KMS-11 (cell line): Measurements from ENCODE around the gene PMEPA1.

Experiments used
- H2AFZ ChIP-seq: fragments of 200-600 bp; sonication (generic); 2 replicates; pipeline ENCODE4 v1.6.1; 2016; ENCODE audit warnings: antibody characterized with exemption, mixed run types, low read depth
- H3K27ac ChIP-seq: fragments of 200-600 bp; sonication (generic); 2 replicates; pipeline ENCODE4 v1.6.1; 2016; ENCODE audit warnings: mild to moderate bottlenecking, mixed run types
- H3K27me3 ChIP-seq: fragments of 200-600 bp; sonication (generic); 2 replicates; pipeline ENCODE4 v1.6.1; 2017; ENCODE audit warnings: mild to moderate bottlenecking, low read depth, mixed run types, moderate library complexity; ENCODE audit not compliant: insufficient read depth
- H3K36me3 ChIP-seq: fragments of 200-600 bp; sonication (generic); 2 replicates; pipeline ENCODE4 v1.6.1; 2017; ENCODE audit warnings: mild to moderate bottlenecking, mixed run types; ENCODE audit not compliant: insufficient read depth
- H3K4me1 ChIP-seq: fragments of 200-600 bp; sonication (generic); 2 replicates; pipeline ENCODE4 v1.6.1; 2016; ENCODE audit warnings: mild to moderate bottlenecking, low read depth, mixed run types; ENCODE audit not compliant: poor library complexity, severe bottlenecking
- H3K4me2 ChIP-seq: fragments of 200-600 bp; sonication (generic); 2 replicates; pipeline ENCODE4 v1.7.0; 2016; ENCODE audit warnings: mild to moderate bottlenecking, mixed run types
- H3K4me3 ChIP-seq: fragments of 200-600 bp; sonication (generic); IDR thresholded peaks from 2 replicates; pipeline ENCODE4 v1.6.1; 2017; ENCODE audit warnings: low read depth, low read length, mixed read lengths; ENCODE audit not compliant: insufficient read depth
- H3K79me2 ChIP-seq: fragments of 200-600 bp; sonication (generic); 2 replicates; pipeline ENCODE4 v1.6.1; 2016; ENCODE audit warnings: low read depth, mixed run types; ENCODE audit not compliant: insufficient read depth
- H3K9ac ChIP-seq: fragments of 200-600 bp; sonication (generic); 2 replicates; pipeline ENCODE4 v1.6.1; 2016; ENCODE audit warnings: mild to moderate bottlenecking, mixed run types
- H4K20me1 ChIP-seq: fragments of 200-600 bp; sonication (generic); 2 replicates; pipeline ENCODE4 v1.6.1; 2016; ENCODE audit warnings: mild to moderate bottlenecking, mixed run types; ENCODE audit not compliant: insufficient read depth
- TF ChIP-seq, protein P1 (sequence below): fragments of 200-600 bp; sonication (generic); conservative IDR thresholded peaks from 2 replicates; pipeline ENCODE4 v1.6.1; 2017; ENCODE audit warnings: low read depth, mild to moderate bottlenecking, antibody characterized with exemption, low read length, moderate library complexity, mixed read lengths

PMEPA1 gene

GRCh38 chr20:57612916-57613315 is 96.9 kb downstream of the PMEPA1 start:
- H3K27ac ChIP-seq, result no peak overlapping the region
- H2AFZ ChIP-seq, result no peak overlapping the region
- H3K4me3 ChIP-seq, result no peak overlapping the region
- H4K20me1 ChIP-seq, result no peaks in the 10 kb centered on the region
- H3K27me3 ChIP-seq, result no peaks in the 10 kb centered on the region
- TF ChIP-seq, protein P1, sequence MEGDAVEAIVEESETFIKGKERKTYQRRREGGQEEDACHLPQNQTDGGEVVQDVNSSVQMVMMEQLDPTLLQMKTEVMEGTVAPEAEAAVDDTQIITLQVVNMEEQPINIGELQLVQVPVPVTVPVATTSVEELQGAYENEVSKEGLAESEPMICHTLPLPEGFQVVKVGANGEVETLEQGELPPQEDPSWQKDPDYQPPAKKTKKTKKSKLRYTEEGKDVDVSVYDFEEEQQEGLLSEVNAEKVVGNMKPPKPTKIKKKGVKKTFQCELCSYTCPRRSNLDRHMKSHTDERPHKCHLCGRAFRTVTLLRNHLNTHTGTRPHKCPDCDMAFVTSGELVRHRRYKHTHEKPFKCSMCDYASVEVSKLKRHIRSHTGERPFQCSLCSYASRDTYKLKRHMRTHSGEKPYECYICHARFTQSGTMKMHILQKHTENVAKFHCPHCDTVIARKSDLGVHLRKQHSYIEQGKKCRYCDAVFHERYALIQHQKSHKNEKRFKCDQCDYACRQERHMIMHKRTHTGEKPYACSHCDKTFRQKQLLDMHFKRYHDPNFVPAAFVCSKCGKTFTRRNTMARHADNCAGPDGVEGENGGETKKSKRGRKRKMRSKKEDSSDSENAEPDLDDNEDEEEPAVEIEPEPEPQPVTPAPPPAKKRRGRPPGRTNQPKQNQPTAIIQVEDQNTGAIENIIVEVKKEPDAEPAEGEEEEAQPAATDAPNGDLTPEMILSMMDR, result no peak
- H3K79me2 ChIP-seq, result no peaks in the 10 kb centered on the region
- H3K36me3 ChIP-seq, result no peaks in the 10 kb centered on the region
- no peak overlapping the region for H3K9ac ChIP-seq
- peaks cover 24% of the 10 kb centered on the region for H3K4me1 ChIP-seq
- no peak overlapping the region for H3K4me2 ChIP-seq

DNA sequence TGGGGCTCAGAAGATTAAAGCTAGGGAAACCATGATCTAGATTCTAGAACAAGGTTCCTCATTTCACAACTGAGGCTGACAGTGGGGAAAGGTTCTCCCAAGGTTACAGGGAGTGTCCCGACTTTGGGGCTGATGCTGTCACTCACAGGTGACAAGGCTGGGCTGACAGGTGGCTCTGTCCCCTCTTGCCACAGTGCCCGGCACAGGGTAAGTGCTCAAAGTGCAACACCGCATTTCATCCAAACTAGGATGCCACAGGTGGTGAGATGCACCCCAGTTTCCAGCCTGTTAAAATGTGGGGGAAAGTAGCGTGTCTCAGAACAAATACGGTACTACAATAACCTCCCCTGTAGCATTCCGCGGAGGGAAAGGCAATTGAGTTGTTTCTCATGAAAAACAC is 97.4 kb downstream of the PMEPA1 start:
- Histone ChIP-seq H3K27ac (no peak overlapping the region), H3K36me3 (no peaks in the 10 kb centered on the region), H3K4me1 (peaks cover 19% of the 10 kb centered on the region), H3K9ac (no peak overlapping the region), H3K4me3 (no peak overlapping the region), H4K20me1 (no peaks in the 10 kb centered on the region), H3K27me3 (no peaks in the 10 kb centered on the region), H3K4me2 (no peak overlapping the region), H3K79me2 (no peaks in the 10 kb centered on the region), H2AFZ (no peak overlapping the region)
- TF ChIP-seq, protein P1, result no peak

- no peak overlapping the region for H3K27ac ChIP-seq
- no peaks in the 10 kb centered on the region for H3K27me3 ChIP-seq
- TF ChIP-seq, protein P1, result no peak
- no peak overlapping the region for H3K9ac ChIP-seq
- no peak overlapping the region for H2AFZ ChIP-seq
- H3K36me3 ChIP-seq, result no peaks in the 10 kb centered on the region
- no peak overlapping the region for H3K4me3 ChIP-seq
- H4K20me1 ChIP-seq, result no peaks in the 10 kb centered on the region
- no peaks in the 10 kb centered on the region for H3K79me2 ChIP-seq
- no peak overlapping the region for H3K4me2 ChIP-seq
- H3K4me1 ChIP-seq, result peaks cover 12% of the 10 kb centered on the region
These were observed 98.1 kb downstream of the PMEPA1 start for GRCh38 chr20:57611586-57612311.

GRCh38 chr20:57610261-57610952 is 99.4 kb downstream of the PMEPA1 start:
- Histone ChIP-seq H3K27me3 (no peaks in the 10 kb centered on the region), H3K4me2 (no peak overlapping the region), H3K79me2 (no peaks in the 10 kb centered on the region), H3K9ac (no peak overlapping the region), H4K20me1 (no peaks in the 10 kb centered on the region), H2AFZ (no peak overlapping the region), H3K36me3 (no peaks in the 10 kb centered on the region), H3K4me3 (no peak overlapping the region), H3K27ac (no peak overlapping the region), H3K4me1 (no peaks in the 10 kb centered on the region)
- TF ChIP-seq, protein P1, result no peak
